ENCODE results near the gene LSM2. TPM values are rescaled to one million over a fixed set of nuclear protein-coding genes. Genes with fewer than 3 reads are reported as not detected.

Gene LSM2
- total and polyA plus RNA-seq, 9 of the 15 experiments (the other 6 are each of a cell fraction or from before 2014, with no cell fraction given) = 154 to 407 (median 223) TPM

- peak; percentile 87; the same call in 1 of the 2 replicates for TF ChIP-seq CREB3 (tag; conservative IDR thresholded peaks at IDR 0.05; ENCODE audit: low read depth)
- TF ChIP-seq DDX20 (tag; IDR thresholded peaks at IDR 0.05; ENCODE audit: low read depth) = no peak
- TF ChIP-seq ZNF347 (CRISPR knock-in tag; IDR thresholded peaks at IDR 0.05; ENCODE audit: low read depth) = no peak
- TF ChIP-seq MAFG (tag; conservative IDR thresholded peaks at IDR 0.05) = peak; percentile 100
- peak; percentile 63; the same call in 1 of the 2 replicates for TF ChIP-seq ZSCAN32 (CRISPR knock-in tag; IDR thresholded peaks at IDR 0.05)
- no peak for TF ChIP-seq PHF20 (IDR thresholded peaks at IDR 0.05; ENCODE audit: partially characterized antibody)
- 0 out of 2 replicates have a peak, but pooled peaks have one; percentile 29 for TF ChIP-seq TCF7L2 (IDR thresholded peaks at IDR 0.05; ENCODE audit: low read depth, low read length)
- TF ChIP-seq HIVEP1 (CRISPR knock-in tag; IDR thresholded peaks at IDR 0.05) = no peak; the same call in 1 of the 2 replicates
- no peak for TF ChIP-seq SRSF9 (IDR thresholded peaks at IDR 0.05; ENCODE audit: borderline replicate concordance, low read depth, low read length)
- TF ChIP-seq ZNF431 (CRISPR knock-in tag; IDR thresholded peaks at IDR 0.05) = no peak; the same call in 1 of the 2 replicates
- no peak for TF ChIP-seq FOXA1 (IDR thresholded peaks at IDR 0.05; ENCODE audit: borderline replicate concordance)
- TF ChIP-seq PHB2 (IDR thresholded peaks at IDR 0.05; ENCODE audit: low read depth) = no peak; the same call in 1 of the 2 replicates
- peak in 1 of 2 experiments; percentile 63; a peak in 2 of 4 replicates for TF ChIP-seq TRIM24 (IDR thresholded peaks at IDR 0.05)
- TF ChIP-seq GATAD2B (IDR thresholded peaks at IDR 0.05; ENCODE audit: borderline replicate concordance) = no peak
- TF ChIP-seq MCM2 (IDR thresholded peaks at IDR 0.05; ENCODE audit: low read depth) = no peak
- no peak; the same call in 1 of the 2 replicates for TF ChIP-seq ZNF143 (CRISPR knock-in tag; IDR thresholded peaks at IDR 0.05)
- peak; percentile 89 for TF ChIP-seq SMAD1 (IDR thresholded peaks at IDR 0.05; ENCODE audit: low read depth, low read length, partially characterized antibody)
- peak; percentile 62; the same call in 1 of the 2 replicates for TF ChIP-seq KLF13 (tag; IDR thresholded peaks at IDR 0.05; ENCODE audit: borderline replicate concordance, low read depth)
- TF ChIP-seq RBM17 (IDR thresholded peaks at IDR 0.05; ENCODE audit: borderline replicate concordance, low read depth, low read length) = no peak
- TF ChIP-seq ATF6 (CRISPR knock-in tag; IDR thresholded peaks at IDR 0.05) = peak; percentile 80
- no peak for TF ChIP-seq ZNF512 (tag; IDR thresholded peaks at IDR 0.05)
- peak; percentile 73 for TF ChIP-seq JUN (IDR thresholded peaks at IDR 0.05; ENCODE audit: borderline replicate concordance, low read depth, low read length)
- TF ChIP-seq JUN (CRISPR knock-in tag; IDR thresholded peaks at IDR 0.05; ENCODE audit: borderline replicate concordance) = no peak
These were observed 15.5 kb upstream of the LSM2 start (continued) for GRCh38 chr6:31822036-31822821.
